K562 (cell line): ENCODE results near the gene CPED1.

Source experiments
- JUNB ChIP-seq: fragments of 450-650 bp; formaldehyde crosslinking; conservative IDR thresholded peaks from 2 replicates; pipeline ENCODE4 v1.4.0; 2020; ENCODE audit warnings: mild to moderate bottlenecking
- KHSRP ChIP-seq: fragments of 450-650 bp; IDR thresholded peaks from 2 replicates; pipeline ENCODE4 v1.6.1; 2017
- SAFB2 ChIP-seq: fragments of 200-400 bp; formaldehyde crosslinking; IDR thresholded peaks from 2 replicates; pipeline ENCODE4 v1.6.1; 2018; ENCODE audit warnings: borderline replicate concordance, low read length, low read depth, moderate library complexity; ENCODE audit not compliant: severe bottlenecking
- SMARCA4 ChIP-seq: fragments of 450-650 bp; IDR thresholded peaks from 2 replicates; pipeline ENCODE4 v1.6.1; 2016
- SP1 ChIP-seq: sonication (generic); formaldehyde crosslinking; IDR thresholded peaks from 2 replicates; pipeline ENCODE4 v1.8.1; 2022; ENCODE audit warnings: mild to moderate bottlenecking, missing genetic modification reagents
- TF ChIP-seq, protein P1 (sequence below), 3 experiments: IDR thresholded peaks in 2 of 3; conservative IDR thresholded peaks in 1 of 3; 2 replicates each; pipeline ENCODE4 v1.5.1; 2011 to 2012; ENCODE audit warnings: low read length in 3 of 3, mild to moderate bottlenecking in 3 of 3, control low read depth in 2 of 3, improper control_type of control experiment in 1 of 3, inconsistent platforms in 1 of 3, low read depth in 1 of 3, mixed read lengths in 1 of 3, moderate library complexity in 1 of 3; ENCODE audit not compliant: insufficient read depth in 2 of 3
- TF ChIP-seq, protein P2 (sequence below): sonication (generic); formaldehyde crosslinking; IDR thresholded peaks from 2 replicates; pipeline ENCODE4 v1.8.0; 2022; ENCODE audit warnings: mild to moderate bottlenecking, low read depth, missing genetic modification reagents
- TF ChIP-seq, protein P3 (sequence below): fragments of 250-450 bp; sonication (Bioruptor Pico); IDR thresholded peaks from 2 replicates; pipeline ENCODE4 v1.8.0; 2022; ENCODE audit warnings: inconsistent platforms, mild to moderate bottlenecking, moderate library complexity, borderline replicate concordance

DNA sequence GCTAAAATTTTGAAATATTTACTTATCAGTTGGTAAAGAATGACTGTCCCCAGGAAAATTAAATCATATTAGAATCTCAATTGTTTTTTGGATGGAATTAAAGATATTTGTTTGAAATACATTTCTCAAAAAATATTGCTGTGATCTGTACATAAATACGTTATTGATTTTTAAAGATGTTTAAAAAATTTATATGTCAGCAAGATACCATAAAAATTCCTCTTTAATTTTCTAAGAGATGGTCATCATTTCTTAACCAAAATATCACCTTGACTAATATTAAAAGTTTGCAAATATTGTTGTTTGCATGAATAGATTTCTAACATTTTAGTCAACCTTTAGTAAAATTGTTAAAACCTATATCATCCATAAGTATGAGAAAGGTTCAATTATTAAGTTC lies 192.8 kb downstream of the CPED1 start:
- TF ChIP-seq, protein P1, sequence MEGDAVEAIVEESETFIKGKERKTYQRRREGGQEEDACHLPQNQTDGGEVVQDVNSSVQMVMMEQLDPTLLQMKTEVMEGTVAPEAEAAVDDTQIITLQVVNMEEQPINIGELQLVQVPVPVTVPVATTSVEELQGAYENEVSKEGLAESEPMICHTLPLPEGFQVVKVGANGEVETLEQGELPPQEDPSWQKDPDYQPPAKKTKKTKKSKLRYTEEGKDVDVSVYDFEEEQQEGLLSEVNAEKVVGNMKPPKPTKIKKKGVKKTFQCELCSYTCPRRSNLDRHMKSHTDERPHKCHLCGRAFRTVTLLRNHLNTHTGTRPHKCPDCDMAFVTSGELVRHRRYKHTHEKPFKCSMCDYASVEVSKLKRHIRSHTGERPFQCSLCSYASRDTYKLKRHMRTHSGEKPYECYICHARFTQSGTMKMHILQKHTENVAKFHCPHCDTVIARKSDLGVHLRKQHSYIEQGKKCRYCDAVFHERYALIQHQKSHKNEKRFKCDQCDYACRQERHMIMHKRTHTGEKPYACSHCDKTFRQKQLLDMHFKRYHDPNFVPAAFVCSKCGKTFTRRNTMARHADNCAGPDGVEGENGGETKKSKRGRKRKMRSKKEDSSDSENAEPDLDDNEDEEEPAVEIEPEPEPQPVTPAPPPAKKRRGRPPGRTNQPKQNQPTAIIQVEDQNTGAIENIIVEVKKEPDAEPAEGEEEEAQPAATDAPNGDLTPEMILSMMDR (IDR thresholded peaks at IDR 0.05 in 2 of 3, conservative IDR thresholded peaks at IDR 0.05 in 1 of 3; ENCODE audit: insufficient read depth in 2 of 3, low read depth in 1 of 3, low read length in 3 of 3): no peak
- TF ChIP-seq SAFB2 (no peak), KHSRP (no peak), SP1 (CRISPR knock-in tag) (no peak), JUNB (CRISPR knock-in tag) (no peak), SMARCA4 (no peak)
- TF ChIP-seq, protein P2, sequence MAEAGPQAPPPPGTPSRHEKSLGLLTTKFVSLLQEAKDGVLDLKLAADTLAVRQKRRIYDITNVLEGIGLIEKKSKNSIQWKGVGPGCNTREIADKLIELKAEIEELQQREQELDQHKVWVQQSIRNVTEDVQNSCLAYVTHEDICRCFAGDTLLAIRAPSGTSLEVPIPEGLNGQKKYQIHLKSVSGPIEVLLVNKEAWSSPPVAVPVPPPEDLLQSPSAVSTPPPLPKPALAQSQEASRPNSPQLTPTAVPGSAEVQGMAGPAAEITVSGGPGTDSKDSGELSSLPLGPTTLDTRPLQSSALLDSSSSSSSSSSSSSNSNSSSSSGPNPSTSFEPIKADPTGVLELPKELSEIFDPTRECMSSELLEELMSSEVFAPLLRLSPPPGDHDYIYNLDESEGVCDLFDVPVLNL: no peak
- TF ChIP-seq, protein P3, sequence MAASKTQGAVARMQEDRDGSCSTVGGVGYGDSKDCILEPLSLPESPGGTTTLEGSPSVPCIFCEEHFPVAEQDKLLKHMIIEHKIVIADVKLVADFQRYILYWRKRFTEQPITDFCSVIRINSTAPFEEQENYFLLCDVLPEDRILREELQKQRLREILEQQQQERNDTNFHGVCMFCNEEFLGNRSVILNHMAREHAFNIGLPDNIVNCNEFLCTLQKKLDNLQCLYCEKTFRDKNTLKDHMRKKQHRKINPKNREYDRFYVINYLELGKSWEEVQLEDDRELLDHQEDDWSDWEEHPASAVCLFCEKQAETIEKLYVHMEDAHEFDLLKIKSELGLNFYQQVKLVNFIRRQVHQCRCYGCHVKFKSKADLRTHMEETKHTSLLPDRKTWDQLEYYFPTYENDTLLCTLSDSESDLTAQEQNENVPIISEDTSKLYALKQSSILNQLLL (CRISPR knock-in tag): no peak
